A549 (cell line): ENCODE measurements around the gene PRKCZ. TPM values are rescaled to one million over a fixed set of nuclear protein-coding genes. Genes with fewer than 3 reads are reported as not detected.

ENCODE experiments used
- ATAC-seq, 2 experiments: fragments of 200-7000 bp in 1 of 2; fragments of >200 bp in 1 of 2; cut with Nextera tagmentation in 1 of 2; cut with Tn5 transposase in 1 of 2; 3 replicates each; pipeline versions ENCODE4 v1.8.0 to v1.9.1; 2018 to 2020; ENCODE audit warnings: mild to moderate bottlenecking in 1 of 2, moderate library complexity in 1 of 2
- CTCF ChIA-PET: fragments of 300-600 bp; sonication (Branson Sonifier 250); formaldehyde crosslinking; extraction: SDS; loops from one replicate; lab custom pipeline; 2021; ENCODE audit warnings: antibody characterized with exemption, inconsistent platforms; lab: Yijun Ruan, JAX
- POLR2A ChIA-PET: fragments of 350-600 bp; formaldehyde crosslinking; extraction: SDS; loops from one replicate; lab custom pipeline; 2021; ENCODE audit warnings: antibody characterized with exemption, inconsistent platforms; lab: Yijun Ruan, JAX
- DNase-seq, 2 experiments: peaks; one replicate each; pipeline versions ENCODE4 v3.0.0 to v3.0.0-alpha.2; 2011 to 2016; ENCODE audit warnings: low read depth in 1 of 2, low spot score in 1 of 2
- FAIRE-seq: peaks from 2 replicates; lab custom pipeline; 2011; peaks lifted over from hg19 to GRCh38; lab: Jason Lieb, UNC
- H3K27ac ChIP-seq, 2 experiments: fragments of >200 bp; sonication (Bioruptor Twin); formaldehyde crosslinking; 3 replicates each; pipeline ENCODE4 v1.5.1; 2016 to 2017
- H3K4me1 ChIP-seq: fragments of >200 bp; sonication (Bioruptor Twin); formaldehyde crosslinking; 3 replicates; pipeline ENCODE4 v1.6.1; 2016
- H3K4me2 ChIP-seq: fragments of >200 bp; sonication (Bioruptor Twin); formaldehyde crosslinking; 3 replicates; pipeline ENCODE4 v1.6.1; 2016
- H3K4me3 ChIP-seq: fragments of >200 bp; sonication (Bioruptor Twin); formaldehyde crosslinking; 3 replicates; pipeline ENCODE4 v1.5.1; 2016
- H3K9me3 ChIP-seq: fragments of >200 bp; sonication (Bioruptor Twin); formaldehyde crosslinking; 3 replicates; pipeline ENCODE4 v1.6.1; 2016
- BHLHE40 ChIP-seq: IDR thresholded peaks from 2 replicates; pipeline ENCODE4 v1.6.1; 2012; ENCODE audit warnings: low read depth, low read length, inconsistent platforms
- CBX2 ChIP-seq: fragments of 200-600 bp; sonication (generic); IDR thresholded peaks from 2 replicates; pipeline ENCODE4 v1.6.1; 2016; ENCODE audit warnings: low read depth, mild to moderate bottlenecking, borderline replicate concordance
- CBX8 ChIP-seq: fragments of 200-600 bp; sonication (generic); IDR thresholded peaks from 2 replicates; pipeline ENCODE4 v1.6.1; 2016
- CHD2 ChIP-seq: fragments of 150-350 bp; IDR thresholded peaks from 2 replicates; pipeline ENCODE4 v1.6.1; 2014; ENCODE audit warnings: low read length; ENCODE audit not compliant: partially characterized antibody
- CTCF ChIP-seq: fragments of >200 bp; sonication (Bioruptor Twin); formaldehyde crosslinking; IDR thresholded peaks from 3 replicates; pipeline ENCODE4 v1.5.1; 2016
- EHF ChIP-seq: fragments of 250-450 bp; sonication (Bioruptor Pico); IDR thresholded peaks from 2 replicates; pipeline ENCODE4 v1.5.0; 2020; ENCODE audit warnings: mild to moderate bottlenecking
- EHMT2 ChIP-seq: fragments of 200-600 bp; sonication (generic); IDR thresholded peaks from 2 replicates; pipeline ENCODE4 v1.6.1; 2016; ENCODE audit warnings: antibody characterized with exemption, low read depth, mild to moderate bottlenecking, moderate library complexity
- EP300 ChIP-seq, 2 experiments: fragments of >200 bp; sonication (Bioruptor Twin); formaldehyde crosslinking; IDR thresholded peaks; 2 replicates in 1 of 2; 3 replicates in 1 of 2; pipeline ENCODE4 v1.6.1; 2016 to 2017
- FOSB ChIP-seq: fragments of 250-450 bp; sonication (Bioruptor Pico); IDR thresholded peaks from 2 replicates; pipeline ENCODE4 v1.5.0; 2020; ENCODE audit warnings: mild to moderate bottlenecking, moderate library complexity
- FOXS1 ChIP-seq: fragments of 250-450 bp; sonication (Bioruptor Pico); IDR thresholded peaks from 2 replicates; pipeline ENCODE4 v1.5.0; 2020; ENCODE audit warnings: mild to moderate bottlenecking, moderate library complexity
- GATA3 ChIP-seq: IDR thresholded peaks from 2 replicates; pipeline ENCODE4 v1.6.1; 2012; ENCODE audit warnings: borderline replicate concordance
- HOXB13 ChIP-seq: fragments of 250-450 bp; sonication (Bioruptor Pico); IDR thresholded peaks from 2 replicates; pipeline ENCODE4 v1.5.0; 2020; ENCODE audit warnings: low read depth, mild to moderate bottlenecking, moderate library complexity
- MAFK ChIP-seq: fragments of 450-650 bp; IDR thresholded peaks from 2 replicates; pipeline ENCODE4 v1.6.1; 2014; ENCODE audit not compliant: partially characterized antibody
- NFE2L2 ChIP-seq: fragments of 150-350 bp; conservative IDR thresholded peaks from 2 replicates; pipeline ENCODE4 v1.6.1; 2014; ENCODE audit warnings: low read length
- PHF8 ChIP-seq: fragments of 200-600 bp; sonication (generic); IDR thresholded peaks from 2 replicates; pipeline ENCODE4 v1.6.1; 2016; ENCODE audit warnings: low read depth, mild to moderate bottlenecking, antibody characterized with exemption, moderate library complexity, borderline replicate concordance
- POLR2A ChIP-seq: IDR thresholded peaks from 2 replicates; pipeline ENCODE4 v1.6.1; 2012; ENCODE audit warnings: mild to moderate bottlenecking, low read length
- RAD21 ChIP-seq, 2 experiments: fragments of >200 bp in 1 of 2; sonication (Bioruptor Twin) in 1 of 2; formaldehyde crosslinking in 1 of 2; IDR thresholded peaks in 1 of 2; conservative IDR thresholded peaks in 1 of 2; 2 replicates in 1 of 2; 3 replicates in 1 of 2; pipeline ENCODE4 v1.6.1; 2012 to 2018; ENCODE audit warnings: inconsistent platforms in 1 of 2
- RNF2 ChIP-seq: fragments of 200-600 bp; sonication (generic); IDR thresholded peaks from 2 replicates; pipeline ENCODE4 v1.6.1; 2016; ENCODE audit warnings: low read depth, mild to moderate bottlenecking, antibody characterized with exemption, moderate library complexity, borderline replicate concordance
- SREBF2 ChIP-seq: fragments of 450-650 bp; IDR thresholded peaks from 2 replicates; pipeline ENCODE4 v1.6.1; 2014; ENCODE audit warnings: mild to moderate bottlenecking, moderate library complexity
- ZNF302 ChIP-seq: fragments of 250-450 bp; sonication (Bioruptor Pico); IDR thresholded peaks from 2 replicates; pipeline ENCODE4 v1.9.0; 2021; ENCODE audit warnings: inconsistent platforms, mild to moderate bottlenecking, moderate library complexity
- WGBS: methylation state at CpG from one replicate; pipeline ENCODE4 v1.1.6; 2017; ENCODE audit errors: missing lambda C conversion rate; 5-methylcytosine and 5-hydroxymethylcytosine counted together
- polyA plus RNA-seq, 4 experiments: library from polyadenylated mRNA; depleted of rRNA in 3 of 4; stranded (reverse); fragments of >200 nt; fragmentation: RNase III in 1 of 4; extraction: RNeasy Plus Mini Kit Qiagen cat#74134 plus additional on column Dnase treatment in 1 of 4; gene quantifications; 2 replicates in 3 of 4; 3 replicates in 1 of 4; pipeline ENCODE4 v1.2.3, GENCODE V29; 2011 to 2017
- TF ChIP-seq, protein P1 (sequence below): fragments of 250-450 bp; sonication (Bioruptor Pico); IDR thresholded peaks from 2 replicates; pipeline ENCODE4 v1.5.0; 2020; ENCODE audit warnings: low read depth, mild to moderate bottlenecking, moderate library complexity
- TF ChIP-seq, protein P2 (sequence below): fragments of 200-600 bp; sonication (generic); IDR thresholded peaks from 2 replicates; pipeline ENCODE4 v1.6.1; 2016; ENCODE audit warnings: antibody characterized with exemption, mild to moderate bottlenecking, moderate library complexity
- TF ChIP-seq, protein P3 (sequence below): fragments of 250-450 bp; sonication (Bioruptor Pico); IDR thresholded peaks from 2 replicates; pipeline ENCODE4 v1.5.0; 2021; ENCODE audit warnings: mild to moderate bottlenecking, moderate library complexity, borderline replicate concordance

Gene PRKCZ
- polyA plus RNA-seq, 2 of the 4 experiments (the other 2 are of a cell fraction): 9.5 to 9.8 TPM

GRCh38 chr1:2181271-2181670 is 131.1 kb downstream of the PRKCZ start:
- DNase-seq (no peak), ATAC-seq (no peak), FAIRE-seq (no peak)
- TF ChIP-seq, protein P1, sequence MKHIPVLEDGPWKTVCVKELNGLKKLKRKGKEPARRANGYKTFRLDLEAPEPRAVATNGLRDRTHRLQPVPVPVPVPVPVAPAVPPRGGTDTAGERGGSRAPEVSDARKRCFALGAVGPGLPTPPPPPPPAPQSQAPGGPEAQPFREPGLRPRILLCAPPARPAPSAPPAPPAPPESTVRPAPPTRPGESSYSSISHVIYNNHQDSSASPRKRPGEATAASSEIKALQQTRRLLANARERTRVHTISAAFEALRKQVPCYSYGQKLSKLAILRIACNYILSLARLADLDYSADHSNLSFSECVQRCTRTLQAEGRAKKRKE (CRISPR knock-in tag): no peak
- TF ChIP-seq MAFK (no peak), FOSB (CRISPR knock-in tag) (no peak), SREBF2 (no peak), GATA3 (no peak), CBX8 (no peak), POLR2A (no peak), EHMT2 (no peak), CHD2 (no peak)
- TF ChIP-seq, protein P2, sequence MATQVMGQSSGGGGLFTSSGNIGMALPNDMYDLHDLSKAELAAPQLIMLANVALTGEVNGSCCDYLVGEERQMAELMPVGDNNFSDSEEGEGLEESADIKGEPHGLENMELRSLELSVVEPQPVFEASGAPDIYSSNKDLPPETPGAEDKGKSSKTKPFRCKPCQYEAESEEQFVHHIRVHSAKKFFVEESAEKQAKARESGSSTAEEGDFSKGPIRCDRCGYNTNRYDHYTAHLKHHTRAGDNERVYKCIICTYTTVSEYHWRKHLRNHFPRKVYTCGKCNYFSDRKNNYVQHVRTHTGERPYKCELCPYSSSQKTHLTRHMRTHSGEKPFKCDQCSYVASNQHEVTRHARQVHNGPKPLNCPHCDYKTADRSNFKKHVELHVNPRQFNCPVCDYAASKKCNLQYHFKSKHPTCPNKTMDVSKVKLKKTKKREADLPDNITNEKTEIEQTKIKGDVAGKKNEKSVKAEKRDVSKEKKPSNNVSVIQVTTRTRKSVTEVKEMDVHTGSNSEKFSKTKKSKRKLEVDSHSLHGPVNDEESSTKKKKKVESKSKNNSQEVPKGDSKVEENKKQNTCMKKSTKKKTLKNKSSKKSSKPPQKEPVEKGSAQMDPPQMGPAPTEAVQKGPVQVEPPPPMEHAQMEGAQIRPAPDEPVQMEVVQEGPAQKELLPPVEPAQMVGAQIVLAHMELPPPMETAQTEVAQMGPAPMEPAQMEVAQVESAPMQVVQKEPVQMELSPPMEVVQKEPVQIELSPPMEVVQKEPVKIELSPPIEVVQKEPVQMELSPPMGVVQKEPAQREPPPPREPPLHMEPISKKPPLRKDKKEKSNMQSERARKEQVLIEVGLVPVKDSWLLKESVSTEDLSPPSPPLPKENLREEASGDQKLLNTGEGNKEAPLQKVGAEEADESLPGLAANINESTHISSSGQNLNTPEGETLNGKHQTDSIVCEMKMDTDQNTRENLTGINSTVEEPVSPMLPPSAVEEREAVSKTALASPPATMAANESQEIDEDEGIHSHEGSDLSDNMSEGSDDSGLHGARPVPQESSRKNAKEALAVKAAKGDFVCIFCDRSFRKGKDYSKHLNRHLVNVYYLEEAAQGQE: no peak
- H3K4me2 ChIP-seq: no peak overlapping the region
- WGBS: 100% methylated on average over 3 of the region's 14 CpGs
- no peaks in the 10 kb centered on the region for H3K9me3 ChIP-seq
- no peaks in the 10 kb centered on the region for H3K4me1 ChIP-seq
- ChIA-PET POLR2A (no interaction called here), CTCF (no interaction called here)
- H3K27ac ChIP-seq: no peak overlapping the region
- H3K4me3 ChIP-seq: no peak overlapping the region

GRCh38 chr1:2181752-2182151 is 131.5 kb downstream of the PRKCZ start:
- DNase-seq: no peak
- Histone ChIP-seq H3K27ac (no peak overlapping the region), H3K4me1 (no peaks in the 10 kb centered on the region), H3K4me3 (no peak overlapping the region), H3K9me3 (no peaks in the 10 kb centered on the region), H3K4me2 (no peak overlapping the region)
- WGBS: 93% methylated on average over 11 of the region's 11 CpGs
- ChIA-PET CTCF (interaction anchor here (1.3 to 4.2 kb wide), 2 partner anchors 7 to 13 kb away, joined by 3 to 18 read pairs; partner anchors contain the start of gene FAAP20), POLR2A (no interaction called here)
- ATAC-seq: no peak
- no peak for FAIRE-seq
- TF ChIP-seq NFE2L2 (no peak), CBX8 (no peak), EP300 (IDR thresholded peaks at IDR 0.05) (no peak), CBX2 (no peak), PHF8 (no peak), HOXB13 (CRISPR knock-in tag) (no peak), BHLHE40 (no peak), MAFK (no peak), RNF2 (no peak), EHF (CRISPR knock-in tag) (no peak), FOXS1 (CRISPR knock-in tag) (no peak), CTCF (no peak), RAD21 (conservative IDR thresholded peaks at IDR 0.05 in 1 of 2, IDR thresholded peaks at IDR 0.05 in 1 of 2) (no peak), ZNF302 (no peak)
- TF ChIP-seq, protein P3, sequence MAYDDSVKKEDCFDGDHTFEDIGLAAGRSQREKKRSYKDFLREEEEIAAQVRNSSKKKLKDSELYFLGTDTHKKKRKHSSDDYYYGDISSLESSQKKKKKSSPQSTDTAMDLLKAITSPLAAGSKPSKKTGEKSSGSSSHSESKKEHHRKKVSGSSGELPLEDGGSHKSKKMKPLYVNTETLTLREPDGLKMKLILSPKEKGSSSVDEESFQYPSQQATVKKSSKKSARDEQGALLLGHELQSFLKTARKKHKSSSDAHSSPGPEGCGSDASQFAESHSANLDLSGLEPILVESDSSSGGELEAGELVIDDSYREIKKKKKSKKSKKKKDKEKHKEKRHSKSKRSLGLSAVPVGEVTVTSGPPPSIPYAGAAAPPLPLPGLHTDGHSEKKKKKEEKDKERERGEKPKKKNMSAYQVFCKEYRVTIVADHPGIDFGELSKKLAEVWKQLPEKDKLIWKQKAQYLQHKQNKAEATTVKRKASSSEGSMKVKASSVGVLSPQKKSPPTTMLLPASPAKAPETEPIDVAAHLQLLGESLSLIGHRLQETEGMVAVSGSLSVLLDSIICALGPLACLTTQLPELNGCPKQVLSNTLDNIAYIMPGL (CRISPR knock-in tag): no peak
- TF ChIP-seq, all 56 proteins: peak for 0
